Measurements from ENCODE around the gene TIMM10.

Gene TIMM10

GRCh38 chr11:57484141-57484710, 46.3 kb downstream of the TIMM10 start:
- DNase-seq (ENCODE audit: low read depth, low spot score): no peak

- no peak for DNase-seq (ENCODE audit: low read depth, low spot score)
Observed at GRCh38 chr11:57483562-57483918, 47.0 kb downstream of the TIMM10 start.

DNA sequence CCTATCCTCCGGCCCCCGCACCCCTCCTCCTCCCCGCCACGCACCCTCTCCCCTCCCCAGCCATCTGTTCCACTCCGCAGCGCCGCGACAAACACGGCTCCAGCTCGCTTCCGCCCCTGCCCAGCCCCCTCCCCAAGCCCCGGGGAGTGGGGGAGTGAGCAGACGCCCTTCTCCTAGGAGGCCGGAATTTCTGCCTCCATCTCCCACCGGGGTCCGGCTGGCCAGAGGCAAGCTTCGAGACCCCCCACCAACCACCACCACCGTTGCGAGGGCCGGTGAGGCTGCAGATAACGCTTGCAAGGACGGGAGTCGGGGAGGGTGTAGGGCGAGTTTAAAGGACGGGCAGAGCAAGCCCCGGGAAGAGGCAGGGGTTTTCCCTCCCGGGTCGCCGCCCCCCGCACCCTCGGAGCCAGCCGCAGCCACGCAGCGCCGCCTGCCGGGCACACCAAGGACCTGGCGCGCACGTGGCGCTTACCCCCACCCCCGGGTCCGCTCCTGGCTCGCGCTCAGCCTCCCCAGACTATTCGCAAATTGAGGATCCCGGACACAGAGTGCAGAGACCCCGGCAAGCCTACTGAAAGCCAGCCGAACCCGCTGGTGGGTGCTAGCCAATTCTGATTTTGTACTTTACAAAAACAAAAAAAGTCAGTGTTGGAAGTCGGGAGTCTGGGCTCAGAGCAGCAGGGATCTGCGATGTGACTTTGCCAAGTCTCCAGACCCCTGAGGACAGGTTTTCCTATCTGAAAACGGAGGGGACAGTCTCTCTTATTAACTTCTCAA, 47.6 kb downstream of the TIMM10 start:
- no peak for DNase-seq (ENCODE audit: low read depth, low spot score)

- no peak for DNase-seq (ENCODE audit: low read depth, low spot score)
Observed at GRCh38 chr11:57481915-57482781, 48.4 kb downstream of the TIMM10 start.

DNA sequence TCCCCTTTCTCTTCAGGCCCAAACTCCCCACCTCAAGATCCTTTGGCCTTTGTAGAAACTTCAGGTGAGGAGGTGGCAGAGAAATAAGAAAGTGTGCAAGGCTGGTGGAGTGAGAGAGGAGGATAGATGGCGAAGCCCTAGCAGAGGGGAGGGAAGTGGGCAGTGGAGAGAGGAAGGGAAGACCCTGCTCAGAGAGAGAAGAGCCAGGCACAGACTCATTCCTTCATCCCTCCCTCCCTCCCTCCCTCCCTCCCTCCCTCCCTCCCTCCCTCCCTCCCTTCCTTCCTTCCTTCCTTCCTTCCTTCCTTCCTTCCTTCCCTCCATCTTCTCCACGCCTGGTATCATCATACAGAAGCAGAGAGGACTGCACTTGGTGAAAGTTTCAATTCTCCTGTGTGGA, 49.2 kb downstream of the TIMM10 start:
- no peak for DNase-seq (ENCODE audit: low read depth, low spot score)

DNA sequence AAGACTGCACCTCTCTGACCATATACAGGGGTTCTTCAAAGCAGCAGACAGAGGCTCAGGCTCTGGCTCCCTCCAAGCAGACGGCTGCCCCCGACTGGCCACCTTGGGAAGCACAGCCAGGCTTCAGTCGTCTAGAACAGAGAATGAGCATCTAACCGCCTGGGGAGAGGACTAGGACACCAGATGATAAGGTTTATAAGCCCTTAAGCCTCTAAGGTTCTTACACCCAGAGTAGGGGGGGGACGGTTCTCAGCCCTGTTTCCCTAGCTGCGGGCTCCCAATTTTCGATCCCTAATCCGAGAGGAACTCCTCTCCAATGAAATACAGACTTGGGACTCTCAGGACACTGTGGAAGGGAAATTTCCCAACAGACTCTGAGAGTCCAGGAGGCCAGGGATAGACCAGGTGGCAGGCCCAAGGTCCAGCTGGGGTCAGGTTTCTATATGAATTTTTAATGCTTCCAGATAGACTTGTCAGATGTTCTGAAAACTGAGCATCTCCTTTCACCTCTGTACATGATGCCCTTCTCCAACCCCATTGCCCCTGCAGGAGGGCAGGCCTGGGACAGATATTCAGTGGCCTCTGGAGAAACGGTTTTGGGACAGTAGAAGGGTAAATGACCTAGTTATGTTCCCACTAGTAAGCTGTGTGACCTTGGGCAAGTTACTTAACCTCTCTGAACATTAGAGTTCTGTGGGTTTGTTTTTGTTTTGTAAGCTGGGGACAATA, 50.0 kb downstream of the TIMM10 start:
- DNase-seq (ENCODE audit: low read depth, low spot score): no peak

DNA sequence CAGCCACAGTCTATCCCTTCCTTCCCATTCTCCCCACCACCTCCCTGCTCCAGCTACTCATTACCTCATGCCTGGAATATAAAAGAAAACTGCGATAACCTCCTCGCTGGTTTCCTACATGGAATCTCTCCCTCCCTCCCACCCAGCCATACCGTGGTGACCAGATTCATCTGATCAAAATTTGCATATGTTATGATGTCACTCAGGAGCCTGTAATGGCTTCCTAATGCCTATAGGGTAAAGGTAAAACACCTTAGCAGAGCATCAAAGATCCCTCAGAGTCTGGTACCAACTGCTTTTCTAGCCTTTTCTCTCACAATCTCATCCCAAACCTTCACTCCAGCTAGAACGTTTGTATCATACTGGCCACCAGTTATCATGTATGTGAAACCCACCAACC, 50.6 kb downstream of the TIMM10 start:
- no peak for DNase-seq (ENCODE audit: low read depth, low spot score)

DNA sequence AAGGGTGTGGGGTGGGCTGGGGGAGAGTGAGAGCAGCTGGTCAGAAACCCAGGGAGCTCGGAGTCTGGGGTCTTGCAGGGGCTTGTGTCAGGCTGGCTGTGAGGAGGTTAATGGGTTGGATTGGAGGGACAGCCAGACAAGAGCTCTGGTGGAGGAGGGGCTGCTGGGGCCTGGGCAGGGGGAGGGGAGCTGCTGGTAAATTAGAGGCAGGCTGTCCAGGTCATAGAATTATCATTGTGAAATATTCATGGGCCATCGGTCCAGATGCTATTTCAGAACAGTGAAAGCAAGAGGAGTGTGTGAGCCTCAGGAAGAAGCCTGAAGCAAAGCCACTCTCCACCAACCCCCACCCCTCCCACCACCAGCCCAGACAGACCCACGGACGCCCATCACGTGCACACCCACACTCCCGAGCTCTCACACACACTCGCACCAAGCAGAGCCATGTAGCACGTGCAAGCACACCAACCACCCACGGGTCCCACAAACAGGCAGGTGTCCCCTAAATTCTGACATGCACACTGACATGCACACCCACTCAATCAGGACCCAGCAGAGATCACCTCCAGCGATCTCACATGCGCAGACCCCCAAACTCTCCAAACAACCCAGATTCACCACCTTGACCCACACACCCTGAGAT, 51.4 kb downstream of the TIMM10 start:
- no peak for DNase-seq (ENCODE audit: low read depth, low spot score)
